GM18526 (cell line): ENCODE results near the gene TLE3.

Experiments used
- POLR2A ChIP-seq: IDR thresholded peaks from 3 replicates; pipeline ENCODE4 v1.6.1; 2011; ENCODE audit not compliant: insufficient read length; ENCODE audit errors: extremely low read depth

The TLE3 gene

GRCh38 chr15:70054366-70054765, 43.4 kb downstream of the TLE3 start:
- no peak for TF ChIP-seq POLR2A

GRCh38 chr15:70053716-70054229, 43.9 kb downstream of the TLE3 start:
- no peak for TF ChIP-seq POLR2A

- no peak for TF ChIP-seq POLR2A
Observed at GRCh38 chr15:70053001-70053715, 44.6 kb downstream of the TLE3 start.

GRCh38 chr15:70051948-70052633, 45.6 kb downstream of the TLE3 start:
- no peak for TF ChIP-seq POLR2A

- no peak for TF ChIP-seq POLR2A
Observed at GRCh38 chr15:70050970-70051369, 46.7 kb downstream of the TLE3 start.

- TF ChIP-seq POLR2A: no peak
Observed at GRCh38 chr15:70050441-70050840, 47.3 kb downstream of the TLE3 start.

- TF ChIP-seq POLR2A: no peak
Observed at GRCh38 chr15:70049701-70050301, 47.9 kb downstream of the TLE3 start.

GRCh38 chr15:70048578-70049514, 48.9 kb downstream of the TLE3 start:
- TF ChIP-seq POLR2A: no peak

GRCh38 chr15:70048198-70048565, 49.5 kb downstream of the TLE3 start:
- no peak for TF ChIP-seq POLR2A

- TF ChIP-seq POLR2A: no peak
Observed at GRCh38 chr15:70047386-70048197, 50.1 kb downstream of the TLE3 start.

GRCh38 chr15:70046679-70047369, 50.9 kb downstream of the TLE3 start:
- no peak for TF ChIP-seq POLR2A

- TF ChIP-seq POLR2A: no peak
Observed at GRCh38 chr15:70045045-70045444, 52.7 kb downstream of the TLE3 start.

GRCh38 chr15:70044168-70044567, 53.5 kb downstream of the TLE3 start:
- no peak for TF ChIP-seq POLR2A

GRCh38 chr15:70043590-70043989, 54.1 kb downstream of the TLE3 start:
- no peak for TF ChIP-seq POLR2A
